ENCODE measurements around the gene ZFHX2. TPM values are rescaled to one million over a fixed set of nuclear protein-coding genes. Genes with fewer than 3 reads are reported as not detected.

ZFHX2 gene
- total RNA-seq, 1 experiment from 2014 or later, result 19.4 TPM

GRCh38 chr14:23485326-23485725 is 66.2 kb downstream of the ZFHX2 start:
- no peak for TF ChIP-seq CTCF (conservative IDR thresholded peaks at IDR 0.05)
- Histone ChIP-seq H3K9ac (ENCODE audit: extremely low read depth, insufficient read length, low read length) (no peak overlapping the region), H2AFZ (ENCODE audit: low read length) (no peak overlapping the region), H3K79me2 (ENCODE audit: insufficient read depth, low read length) (no peaks in the 10 kb centered on the region), H2BK12ac (ENCODE audit: insufficient read length, low read depth, low read length) (no peak overlapping the region), H3K27me3 (ENCODE audit: insufficient read depth, low read length) (no peaks in the 10 kb centered on the region), H3T11ph (ENCODE audit: low read length) (no peak overlapping the region), H4K5ac (ENCODE audit: insufficient read length, low read depth, low read length) (no peak overlapping the region), H3K9me3 (ENCODE audit: control insufficient read depth, low read depth, low read length) (no peaks in the 10 kb centered on the region), H3K4ac (ENCODE audit: low read depth, low read length) (no peak overlapping the region), H4K91ac (ENCODE audit: insufficient read length, low read depth, low read length) (no peak overlapping the region), H3K23ac (ENCODE audit: insufficient read length, low read depth, low read length) (no peak overlapping the region), H3K18ac (ENCODE audit: insufficient read length, low read depth, low read length) (no peak overlapping the region), H3K56ac (ENCODE audit: insufficient read length, low read depth, low read length) (no peak overlapping the region), H4K8ac (replicated peaks; ENCODE audit: insufficient read length, low read depth, low read length) (no peak overlapping the region), H3K27ac (ENCODE audit: insufficient read length, low read depth, low read length) (no peak overlapping the region), H2BK120ac (ENCODE audit: low read depth, low read length, poor library complexity, severe bottlenecking) (no peak overlapping the region), H3K23me2 (ENCODE audit: insufficient read length, low read depth, low read length, poor library complexity, severe bottlenecking) (no peaks in the 10 kb centered on the region), H4K20me1 (ENCODE audit: control insufficient read depth, insufficient read depth, insufficient read length) (no peaks in the 10 kb centered on the region), H3K4me2 (ENCODE audit: insufficient read depth, insufficient read length, low read length) (no peak overlapping the region), H3K79me1 (ENCODE audit: insufficient read depth, low read depth, low read length, poor library complexity, severe bottlenecking) (no peaks in the 10 kb centered on the region), H3K14ac (ENCODE audit: insufficient read depth, low read length) (no peak overlapping the region), H3K4me1 (ENCODE audit: insufficient read depth, low read length) (peaks cover 20% of the 10 kb centered on the region), H2AK5ac (ENCODE audit: insufficient read length, low read length) (no peak overlapping the region), H2BK15ac (ENCODE audit: low read depth, low read length) (no peak overlapping the region), H2BK20ac (ENCODE audit: low read depth, low read length, poor library complexity, severe bottlenecking) (no peak overlapping the region), H2BK5ac (ENCODE audit: insufficient read length, low read length) (no peak overlapping the region)
- DNase-seq, result peak; percentile 41
- H3K27ac Mint-ChIP-seq, result peak overlapping the region; percentile 6 to 48 (median 42); a peak in 5 of 7 replicates
- H3K9me3 Mint-ChIP-seq, result no peaks in the 10 kb centered on the region; a peak in 1 of 5 replicates
- H3K4me3 Mint-ChIP-seq, result peak overlapping the region in 1 of 2 experiments; percentile 54; a peak in 2 of 5 replicates
- peaks cover 58 to 64% of the 10 kb centered on the region in 2 experiments for H3K4me1 Mint-ChIP-seq
- peaks cover 0 to 2% (median 0%) of the 10 kb centered on the region in 3 experiments; a peak in 1 of 7 replicates for H3K36me3 Mint-ChIP-seq (ENCODE audit: insufficient read depth in 1 of 3, low read depth in 3 of 3)
- H3K27me3 Mint-ChIP-seq (ENCODE audit: low read depth), result no peaks in the 10 kb centered on the region
- no CpG with 5 or more reads among the region's 4 CpGs for WGBS (ENCODE audit: extremely low coverage, insufficient read length, low lambda C conversion rate)

All from H9 (cell line).